HCT116 (cell line): Measurements from ENCODE around the gene EIF4G3. TPM values are rescaled to one million over a fixed set of nuclear protein-coding genes. Genes with fewer than 3 reads are reported as not detected.

ENCODE experiments used
- ATAC-seq: fragments of 200-7000 bp; cut with Tn5 transposase; 2 replicates; pipeline ENCODE4 v1.9.1; 2020; ENCODE audit warnings: mild to moderate bottlenecking, moderate library complexity
- BruUV-seq: library from RNA; stranded (reverse); fragments of 400-500 nt; replicated peaks from 2 replicates; lab custom pipeline; 2021; lab: Mats Ljungman, UMichigan
- CTCF ChIA-PET: fragments of 300-600 bp; sonication (Branson Sonifier 250); formaldehyde crosslinking; loops from one replicate; lab custom pipeline; 2021; ENCODE audit warnings: antibody characterized with exemption; lab: Charles Lee
- POLR2A ChIA-PET: fragments of 300-600, 350-600 bp; sonication (Branson Sonifier 250); formaldehyde crosslinking; loops from one replicate; lab custom pipeline; 2021; ENCODE audit warnings: antibody characterized with exemption; lab: Charles Lee
- RAD21 ChIA-PET, 2 experiments: fragments of 300-600 bp; sonication (Branson Sonifier 250); formaldehyde crosslinking; loops; one replicate each; lab custom pipeline; 2023; ENCODE audit warnings: low total read pairs in 2 of 2; ENCODE audit not compliant: uncharacterized antibody in 2 of 2, unreplicated experiment in 2 of 2, low non-redundant PET in 1 of 2; lab: Charles Lee
- DNase-seq: peaks from one replicate; pipeline ENCODE4 v3.0.0-alpha.2; 2010; ENCODE audit warnings: low read depth, low spot score
- H2AFZ ChIP-seq: fragments of 200-600 bp; shearing (Covaris generic), sonication (generic); 2 replicates; pipeline ENCODE4 v1.6.1; 2017; ENCODE audit warnings: low read depth, mixed run types, mixed read lengths, antibody characterized with exemption, low read length; ENCODE audit not compliant: poor library complexity, severe bottlenecking
- H3K27ac ChIP-seq: 2 replicates; pipeline ENCODE4 v1.5.1; 2012; ENCODE audit warnings: low read depth, low read length
- H3K27me3 ChIP-seq: fragments of 200-600 bp; sonication (generic); 2 replicates; pipeline ENCODE4 v1.6.1; 2016; ENCODE audit warnings: mixed run types, low read length, mixed read lengths; ENCODE audit not compliant: insufficient read depth
- H3K36me3 ChIP-seq, 2 experiments: fragments of 200-500 bp in 1 of 2; fragments of 200-600 bp in 1 of 2; sonication (Bioruptor generic) in 1 of 2; sonication (generic) in 1 of 2; 2 replicates each; pipeline versions ENCODE4 v1.5.1 to v1.6.1; 2014 to 2016; ENCODE audit warnings: low read length in 2 of 2, inconsistent platforms in 1 of 2, mixed read lengths in 1 of 2, mixed run types in 1 of 2; ENCODE audit not compliant: insufficient read depth in 2 of 2, control insufficient read depth in 1 of 2
- H3K4me1 ChIP-seq, 2 experiments: fragments of 200-600 bp in 1 of 2; sonication (generic) in 1 of 2; 2 replicates each; pipeline versions ENCODE4 v1.5.1 to v1.6.1; 2012 to 2017; ENCODE audit warnings: low read length in 2 of 2, inconsistent platforms in 1 of 2, mild to moderate bottlenecking in 1 of 2, mixed read lengths in 1 of 2, mixed run types in 1 of 2, moderate library complexity in 1 of 2; ENCODE audit not compliant: insufficient read depth in 2 of 2, control insufficient read depth in 1 of 2
- H3K4me2 ChIP-seq: fragments of 200-600 bp; sonication (generic); 2 replicates; pipeline ENCODE4 v1.6.1; 2017; ENCODE audit warnings: mixed run types, low read length, mixed read lengths
- H3K4me3 ChIP-seq, 2 experiments: fragments of 200-600 bp in 1 of 2; sonication (generic) in 1 of 2; replicated peaks in 1 of 2; 2 replicates each; pipeline ENCODE4 v1.5.1; 2011 to 2016; ENCODE audit warnings: low read length in 2 of 2, control low read depth in 1 of 2, low read depth in 1 of 2, mild to moderate bottlenecking in 1 of 2, mixed read lengths in 1 of 2, mixed run types in 1 of 2
- H3K79me2 ChIP-seq: fragments of 200-600 bp; sonication (generic); 2 replicates; pipeline ENCODE4 v1.6.1; 2017; ENCODE audit warnings: mild to moderate bottlenecking, mixed run types, low read length, moderate library complexity, mixed read lengths; ENCODE audit not compliant: insufficient read depth
- H3K9ac ChIP-seq: fragments of 200-600 bp; sonication (generic); 2 replicates; pipeline ENCODE4 v1.6.1; 2016; ENCODE audit warnings: low read length, mixed read lengths
- H3K9me2 ChIP-seq: fragments of 200-600 bp; sonication (generic), shearing (Covaris generic); 2 replicates; pipeline ENCODE4 v1.6.1; 2017; ENCODE audit warnings: mixed run types, mild to moderate bottlenecking, moderate library complexity; ENCODE audit not compliant: insufficient read depth
- H3K9me3 ChIP-seq, 2 experiments: fragments of 200-500 bp in 1 of 2; fragments of 200-600 bp in 1 of 2; sonication (Bioruptor generic) in 1 of 2; sonication (generic) in 1 of 2; 2 replicates each; pipeline ENCODE4 v1.6.1; 2014 to 2017; ENCODE audit warnings: low read length in 2 of 2, mixed read lengths in 2 of 2, inconsistent platforms in 1 of 2, low read depth in 1 of 2, mild to moderate bottlenecking in 1 of 2, mixed run types in 1 of 2, moderate library complexity in 1 of 2; ENCODE audit not compliant: control insufficient read depth in 1 of 2, insufficient read depth in 1 of 2
- H4K20me1 ChIP-seq: fragments of 200-600 bp; sonication (generic), shearing (Covaris generic); 2 replicates; pipeline ENCODE4 v1.6.1; 2017; ENCODE audit warnings: mixed run types, mild to moderate bottlenecking, moderate library complexity; ENCODE audit not compliant: insufficient read depth
- ATF3 ChIP-seq: IDR thresholded peaks from 2 replicates; pipeline ENCODE4 v1.6.1; 2012
- CBX3 ChIP-seq: IDR thresholded peaks from 2 replicates; pipeline ENCODE4 v1.6.1; 2012; ENCODE audit warnings: low read depth
- CEBPB ChIP-seq: IDR thresholded peaks from 2 replicates; pipeline ENCODE4 v1.6.1; 2012; ENCODE audit warnings: low read depth
- CTCF ChIP-seq, 3 experiments: fragments of 200-600 bp in 1 of 3; sonication (generic) in 1 of 3; IDR thresholded peaks in 2 of 3; conservative IDR thresholded peaks in 1 of 3; 2 replicates each; pipeline ENCODE4 v1.5.1; 2012 to 2017; ENCODE audit warnings: low read depth in 2 of 3, low read length in 2 of 3, antibody characterized with exemption in 1 of 3, borderline replicate concordance in 1 of 3, control low read depth in 1 of 3, mild to moderate bottlenecking in 1 of 3, mixed read lengths in 1 of 3, mixed run types in 1 of 3, moderate library complexity in 1 of 3; ENCODE audit not compliant: insufficient read depth in 1 of 3
- ELF1 ChIP-seq: IDR thresholded peaks from 2 replicates; pipeline ENCODE4 v1.6.1; 2012; ENCODE audit warnings: low read depth, borderline replicate concordance
- EZH2 ChIP-seq: fragments of 200-600 bp; sonication (generic); IDR thresholded peaks from 2 replicates; pipeline ENCODE4 v1.6.1; 2017; ENCODE audit warnings: antibody characterized with exemption, mixed run types
- EZH2phosphoT487 ChIP-seq: fragments of 200-600 bp; IDR thresholded peaks from 2 replicates; pipeline ENCODE4 v1.6.1; 2018; ENCODE audit warnings: antibody characterized with exemption, borderline replicate concordance
- FOSL1 ChIP-seq: IDR thresholded peaks from 2 replicates; pipeline ENCODE4 v1.6.1; 2012; ENCODE audit warnings: low read depth
- JUND ChIP-seq: IDR thresholded peaks from 2 replicates; pipeline ENCODE4 v1.6.1; 2012
- MAX ChIP-seq: IDR thresholded peaks from 2 replicates; pipeline ENCODE4 v1.6.1; 2012
- POLR2A ChIP-seq: IDR thresholded peaks from 2 replicates; pipeline ENCODE4 v1.7.0; 2011; ENCODE audit warnings: borderline replicate concordance; ENCODE audit not compliant: insufficient read depth, insufficient read length; ENCODE audit errors: extremely low read depth
- POLR2AphosphoS5 ChIP-seq: IDR thresholded peaks from 2 replicates; pipeline ENCODE4 v1.6.1; 2011; ENCODE audit warnings: mild to moderate bottlenecking, low read depth, low read length, moderate library complexity
- RAD21 ChIP-seq: IDR thresholded peaks from 2 replicates; pipeline ENCODE4 v1.6.1; 2012; ENCODE audit warnings: low read depth, mild to moderate bottlenecking
- REST ChIP-seq: IDR thresholded peaks from 2 replicates; pipeline ENCODE4 v1.6.1; 2012; ENCODE audit warnings: low read depth
- SIN3A ChIP-seq: IDR thresholded peaks from 2 replicates; pipeline ENCODE4 v1.6.1; 2012; ENCODE audit warnings: low read depth
- SP1 ChIP-seq: IDR thresholded peaks from 2 replicates; pipeline ENCODE4 v1.6.1; 2012; ENCODE audit warnings: low read depth
- TCF7L2 ChIP-seq: IDR thresholded peaks from 2 replicates; pipeline ENCODE4 v1.7.0; 2011; ENCODE audit warnings: borderline replicate concordance, inconsistent platforms; ENCODE audit not compliant: insufficient read depth, insufficient read length; ENCODE audit errors: extremely low read depth
- YY1 ChIP-seq: IDR thresholded peaks from 2 replicates; pipeline ENCODE4 v1.6.1; 2011; ENCODE audit warnings: low read length, low read depth, moderate library complexity, mild to moderate bottlenecking; ENCODE audit not compliant: insufficient replicate concordance; ENCODE audit errors: extremely low read depth
- ZFX ChIP-seq: fragments of 450-650 bp; IDR thresholded peaks from 2 replicates; pipeline ENCODE4 v1.6.1; 2017
- ZNF274 ChIP-seq: fragments of 200-500 bp; sonication (Bioruptor generic); IDR thresholded peaks from 2 replicates; pipeline ENCODE4 v1.6.1; 2014; ENCODE audit warnings: mild to moderate bottlenecking, low read depth, low read length, inconsistent platforms
- intact Hi-C: fragments of 100-400 bp; cut with micrococcal nuclease; formaldehyde crosslinking; loops from 2 replicates; pipeline ENCODE4 v1.10.0; 2022
- total RNA-seq: library from RNA; stranded (reverse); gene quantifications from one replicate; pipeline ENCODE4 v1.2.1, GENCODE V29; 2021; ENCODE audit not compliant: unreplicated experiment

The EIF4G3 gene
- total RNA-seq, 1 experiment from 2014 or later: 40.1 TPM

- no peak for TF ChIP-seq EZH2phosphoT487
- no peak for TF ChIP-seq SP1
- no peak for TF ChIP-seq MAX
Measured at GRCh38 chr1:21220815-21221214, 44.1 kb upstream of the EIF4G3 start (continued).

GRCh38 chr1:21219674-21220073, 43.0 kb upstream of the EIF4G3 start:
- H3K4me2 ChIP-seq: no peak overlapping the region
- H4K20me1 ChIP-seq: no peaks in the 10 kb centered on the region
- ChIA-PET POLR2A (no interaction called here), CTCF (interaction anchor here (3.5 kb wide), 1 partner anchor 148 kb away, joined by 53 read pairs; no protein-coding TSS in a partner anchor), RAD21 (no interaction called here)
- H3K27ac ChIP-seq: no peak overlapping the region
- no peak for DNase-seq
- ATAC-seq: no peak
- no peak for TF ChIP-seq YY1
- TF ChIP-seq POLR2A: no peak
- TF ChIP-seq ELF1: no peak
- no peak for TF ChIP-seq TCF7L2
- TF ChIP-seq RAD21: no peak
- TF ChIP-seq ATF3: no peak
- TF ChIP-seq SP1: no peak
- TF ChIP-seq ZFX: no peak
- no peak for TF ChIP-seq MAX
- TF ChIP-seq POLR2AphosphoS5: no peak
- no peak for TF ChIP-seq CEBPB
- no peak for TF ChIP-seq EZH2phosphoT487
- TF ChIP-seq SIN3A: no peak
- no peak for TF ChIP-seq REST
- TF ChIP-seq ZNF274: no peak
- no peak for TF ChIP-seq EZH2
- no peak for TF ChIP-seq CBX3
- TF ChIP-seq JUND: no peak
- no peak for TF ChIP-seq FOSL1
- TF ChIP-seq CTCF (IDR thresholded peaks at IDR 0.05 in 2 of 3, conservative IDR thresholded peaks at IDR 0.05 in 1 of 3; ENCODE audit: borderline replicate concordance in 1 of 3, insufficient read depth in 1 of 3, low read depth in 2 of 3, low read length in 2 of 3): no peak
- H3K9ac ChIP-seq: no peak overlapping the region
- intact Hi-C loops: loop anchor here (5.0 kb wide), 1 partner anchor 148 kb away; no protein-coding TSS in a partner anchor
- no peaks in the 10 kb centered on the region for H3K9me3 ChIP-seq
- no peaks in the 10 kb centered on the region for H3K27me3 ChIP-seq
- H3K4me1 ChIP-seq: peaks cover 2 to 3% of the 10 kb centered on the region in 2 experiments; a peak in 2 of 4 replicates
- BruUV-seq: TSS peak; percentile 35
- no peak overlapping the region for H2AFZ ChIP-seq
- H3K79me2 ChIP-seq: no peaks in the 10 kb centered on the region
- H3K36me3 ChIP-seq: peaks cover 6 to 7% of the 10 kb centered on the region in 2 experiments; a peak in 3 of 4 replicates
- no peak overlapping the region for H3K4me3 ChIP-seq
- H3K9me2 ChIP-seq: no peaks in the 10 kb centered on the region
